SIG-M5 (cell line): ENCODE results near the gene GATD1.

Experiments used
- DNase-seq: peaks from one replicate; lab custom pipeline; 2025; lab: John Stamatoyannopoulos, UW

Gene GATD1

GRCh38 chr11:812390-812789, 35.1 kb upstream of the GATD1 start:
- DNase-seq, result no peak

DNA sequence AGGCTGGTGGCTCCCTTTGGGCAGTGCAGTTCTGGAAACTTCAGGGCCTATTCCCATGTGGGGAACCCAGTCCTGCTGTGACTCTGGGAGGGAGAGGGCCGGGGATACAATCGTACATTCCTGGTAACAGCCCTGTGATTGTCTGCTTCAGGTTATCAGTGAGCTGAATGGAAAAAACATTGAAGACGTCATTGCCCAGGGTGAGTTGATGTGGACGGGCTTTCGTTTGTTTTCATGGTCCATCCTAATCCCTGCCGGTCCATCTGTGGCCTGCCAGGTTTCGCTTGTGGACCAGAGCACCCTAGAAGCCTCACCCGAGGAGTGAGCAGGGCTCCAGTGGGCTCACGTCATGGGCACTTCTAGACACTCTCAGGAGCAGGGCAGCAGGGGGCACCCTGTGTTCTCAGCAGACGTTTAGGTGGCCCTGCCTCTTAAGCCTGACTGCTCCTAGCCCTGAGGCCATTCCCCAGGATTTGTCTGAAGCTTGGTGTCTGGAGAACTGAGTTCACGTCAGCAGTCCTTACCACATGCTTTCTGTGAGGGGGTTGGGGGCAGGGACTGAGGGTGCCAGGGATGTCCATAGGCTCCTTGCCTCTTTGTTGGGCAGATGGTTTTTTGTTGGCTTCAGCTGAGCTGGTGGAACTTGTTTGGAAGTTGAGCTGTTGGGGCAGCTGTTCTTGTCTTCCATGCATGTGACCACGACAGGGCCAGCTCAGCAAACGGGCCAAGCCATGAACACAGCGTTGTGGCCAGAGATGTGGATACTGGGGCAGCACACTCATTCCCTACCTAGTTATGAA, 34.4 kb upstream of the GATD1 start:
- DNase-seq, result no peak

DNA sequence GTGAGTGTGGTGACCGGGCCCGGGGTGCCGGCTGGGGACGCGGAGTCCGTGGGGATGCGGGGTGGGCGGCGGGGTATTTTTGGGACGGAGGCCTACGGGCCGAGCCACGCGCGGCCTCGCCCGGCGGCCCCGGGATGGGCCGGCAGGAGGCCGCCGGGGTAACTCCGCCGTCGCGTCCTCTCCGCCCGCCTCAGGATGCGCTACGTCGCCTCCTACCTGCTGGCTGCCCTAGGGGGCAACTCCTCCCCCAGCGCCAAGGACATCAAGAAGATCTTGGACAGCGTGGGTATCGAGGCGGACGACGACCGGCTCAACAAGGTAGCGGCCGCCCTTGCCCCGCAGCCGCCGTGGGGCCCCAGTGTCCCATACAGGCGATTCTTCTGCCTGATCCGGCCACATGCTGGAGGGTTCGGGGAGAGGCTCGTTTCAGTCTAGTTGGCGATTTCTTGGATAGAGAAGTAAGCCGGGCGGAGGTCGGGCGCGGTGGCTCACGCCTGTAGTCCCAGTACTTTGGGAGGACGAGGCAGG, 32.8 kb upstream of the GATD1 start:
- DNase-seq, result no peak

- DNase-seq, result peak; percentile 67
Observed at GRCh38 chr11:809287-810039, 32.2 kb upstream of the GATD1 start, which contains the start of gene RPLP2. RPLP2 (plus strand) TSS chr11:809967; CDS start chr11:810235, 268 bp downstream.

DNA sequence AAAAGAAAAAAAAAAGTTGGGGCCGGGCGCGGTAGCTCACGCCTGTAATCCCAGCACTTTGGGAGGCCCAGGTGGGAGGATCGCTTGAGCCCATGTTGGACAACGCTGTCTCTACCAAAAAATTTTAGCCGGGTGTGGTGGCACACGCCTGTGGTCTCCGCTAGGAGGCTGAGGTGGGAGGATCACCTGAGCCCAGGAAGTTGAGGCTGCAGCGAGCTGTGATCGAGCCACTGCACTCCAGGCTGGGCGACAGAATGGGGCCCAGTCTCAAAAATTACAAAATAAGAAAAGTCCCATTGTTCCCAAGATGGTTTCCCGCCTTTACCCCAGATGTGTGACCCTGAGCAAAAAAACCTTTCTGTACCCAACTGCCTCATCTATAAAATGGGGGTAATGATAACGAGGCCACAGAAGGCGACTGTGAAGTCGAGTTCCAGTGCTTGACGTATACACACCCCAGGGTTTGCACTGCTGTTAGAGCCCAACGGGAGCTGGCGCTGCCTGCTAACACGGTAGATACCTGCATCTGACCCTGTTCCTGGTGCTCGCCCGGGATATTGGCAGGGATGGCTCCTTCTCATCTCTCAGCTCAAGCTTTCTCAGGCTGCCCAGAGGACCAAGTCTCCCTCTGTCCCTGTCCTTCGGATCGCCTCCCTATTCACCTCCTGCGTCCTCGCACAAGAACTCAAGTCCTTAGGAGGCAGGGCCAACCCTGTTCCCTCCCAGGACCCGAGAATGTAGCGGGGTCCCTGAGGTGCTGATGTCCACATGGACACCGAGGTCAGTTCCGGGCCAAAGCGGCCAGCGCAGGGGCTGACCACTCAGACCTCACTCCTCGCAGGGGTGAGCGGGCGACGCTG, 31.4 kb upstream of the GATD1 start:
- no peak for DNase-seq

DNA sequence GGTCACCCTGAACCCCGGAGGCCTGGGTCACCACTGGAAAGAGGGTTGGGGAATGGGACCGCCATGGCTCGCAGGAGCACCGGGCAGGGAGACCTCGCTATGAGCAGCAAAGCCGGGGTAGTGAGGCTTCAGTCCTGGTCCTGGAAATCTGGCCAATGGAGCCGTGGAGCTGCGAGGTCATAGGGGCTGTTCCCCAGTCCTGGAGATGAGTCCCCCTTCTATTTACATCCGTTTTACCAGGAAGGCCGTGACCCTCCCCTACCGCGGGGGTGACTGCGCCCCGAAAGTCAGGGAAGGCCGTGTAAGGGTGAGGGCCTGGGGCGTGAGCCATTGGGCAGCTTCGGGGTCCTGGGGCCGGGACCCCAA, 27.3 kb upstream of the GATD1 start:
- no peak for DNase-seq

DNA sequence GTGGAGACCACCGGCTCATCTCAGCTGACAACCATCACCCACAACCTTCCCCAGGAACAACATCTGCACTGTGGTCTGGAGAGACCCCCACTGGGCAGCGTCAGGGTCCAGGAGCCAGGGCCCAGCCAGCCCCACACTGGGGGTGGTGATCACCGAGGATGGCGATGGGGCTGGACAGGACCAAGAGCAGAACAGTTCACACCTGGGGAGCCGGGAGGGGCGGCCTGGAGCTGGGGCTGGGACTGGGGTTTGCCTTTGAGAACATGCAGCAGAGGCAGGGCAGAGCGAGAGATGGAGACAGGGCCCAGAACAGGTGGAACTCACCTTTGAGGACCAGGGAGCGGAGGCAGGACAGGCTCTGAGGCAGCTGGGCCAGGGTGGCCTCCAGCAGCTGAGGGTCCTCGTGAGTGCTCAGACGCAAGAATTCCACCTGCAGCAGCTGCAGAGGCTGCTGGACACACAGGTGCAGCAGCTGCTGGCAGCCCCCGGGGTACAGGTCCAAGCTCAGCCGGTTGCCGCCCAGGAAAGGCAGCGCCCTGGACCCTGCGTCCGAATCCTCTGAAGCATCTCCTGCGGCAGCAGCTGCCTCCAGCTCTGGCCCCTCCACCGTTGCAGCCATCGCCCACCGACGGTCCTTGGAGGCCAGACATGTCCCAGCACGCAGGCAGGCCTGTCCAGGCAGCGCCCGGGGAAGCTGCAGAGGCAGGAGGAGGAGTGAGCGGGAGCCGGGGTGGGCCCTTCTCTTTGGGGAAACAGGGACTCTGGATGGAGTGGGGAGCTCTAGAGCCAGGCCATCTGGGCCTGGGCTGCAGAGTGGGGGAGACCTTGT, 26.7 kb upstream of the GATD1 start:
- no peak for DNase-seq

DNA sequence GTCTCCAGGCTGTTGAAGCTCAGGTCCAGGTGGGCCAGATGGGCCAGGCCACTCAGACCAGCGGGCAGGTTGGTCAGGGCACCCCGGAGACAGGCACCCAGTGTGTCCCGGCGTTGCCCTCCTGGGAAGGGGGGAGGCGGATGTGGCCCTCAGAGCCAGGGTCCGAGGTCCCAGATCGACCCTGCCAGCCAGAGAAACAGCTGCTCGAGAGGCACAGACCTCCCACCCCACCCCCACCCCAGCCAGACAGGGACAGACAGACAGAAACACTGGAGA, 26.1 kb upstream of the GATD1 start:
- no peak for DNase-seq

DNA sequence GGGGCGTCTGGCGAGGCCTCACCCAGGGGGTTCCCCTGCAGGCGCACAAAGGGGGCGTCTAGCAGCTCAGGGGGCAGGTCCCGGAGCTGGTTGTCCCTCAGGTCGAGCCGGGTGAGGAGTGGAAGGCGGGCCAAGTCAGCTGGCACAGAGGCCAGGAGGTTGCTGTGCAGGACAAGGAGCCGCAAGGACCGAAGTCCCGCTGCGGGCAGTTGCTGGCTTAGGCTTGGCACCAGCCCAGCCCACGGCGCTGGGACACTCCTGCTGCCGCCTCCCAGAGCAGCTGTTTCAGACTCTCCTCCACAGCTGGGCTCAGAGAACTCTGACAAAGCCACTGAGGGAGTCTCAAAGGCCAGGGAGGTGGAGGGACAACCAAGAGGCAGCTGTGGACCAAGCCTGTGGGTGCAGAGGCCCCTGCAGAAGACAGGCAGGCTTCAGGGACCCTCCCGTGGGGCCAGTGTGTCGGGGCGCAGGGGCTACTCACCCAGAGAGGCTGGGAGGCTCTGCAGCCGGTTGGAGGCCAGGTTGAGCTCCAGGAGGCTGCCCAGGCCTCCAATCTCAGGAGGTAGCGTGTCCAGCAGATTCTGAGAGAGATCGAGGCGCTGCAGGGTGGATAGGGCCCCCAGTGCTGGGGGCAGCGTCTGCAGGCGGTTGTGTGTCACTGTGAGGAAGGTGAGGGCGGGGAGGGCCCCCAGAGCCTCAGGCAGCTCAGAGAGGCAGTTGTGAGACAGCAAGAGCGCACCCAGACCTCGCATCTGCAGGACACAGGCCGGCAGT, 25.6 kb upstream of the GATD1 start:
- no peak for DNase-seq

DNA sequence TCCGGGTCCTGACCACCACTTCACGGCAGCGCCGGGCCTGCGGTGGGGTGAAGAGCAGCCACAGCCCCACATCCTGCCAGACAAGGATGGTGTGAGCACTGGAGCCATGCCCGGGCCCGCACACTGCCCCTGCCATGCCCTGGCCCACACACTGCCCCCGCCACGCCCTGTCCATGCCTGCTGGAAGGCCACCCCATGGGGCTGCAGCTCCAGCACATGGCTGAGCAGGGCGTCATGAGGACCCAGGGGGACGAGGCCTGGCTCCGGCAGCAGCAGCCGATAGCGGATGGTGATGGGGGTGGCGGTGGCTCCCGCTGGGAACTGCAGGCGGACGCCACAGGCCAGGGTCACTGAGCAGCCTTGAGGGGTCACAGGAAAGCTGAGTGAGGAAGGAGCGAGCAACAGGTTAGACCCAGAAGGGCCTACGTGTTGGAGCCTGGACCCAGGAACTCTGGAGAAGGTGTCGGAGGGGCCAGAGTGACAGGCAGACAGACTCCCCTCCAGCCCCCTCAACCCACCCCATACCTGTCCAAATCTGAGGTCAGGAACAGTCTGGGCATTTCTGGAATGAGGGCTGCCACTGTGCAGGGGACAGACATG, 24.8 kb upstream of the GATD1 start:
- DNase-seq, result no peak

DNA sequence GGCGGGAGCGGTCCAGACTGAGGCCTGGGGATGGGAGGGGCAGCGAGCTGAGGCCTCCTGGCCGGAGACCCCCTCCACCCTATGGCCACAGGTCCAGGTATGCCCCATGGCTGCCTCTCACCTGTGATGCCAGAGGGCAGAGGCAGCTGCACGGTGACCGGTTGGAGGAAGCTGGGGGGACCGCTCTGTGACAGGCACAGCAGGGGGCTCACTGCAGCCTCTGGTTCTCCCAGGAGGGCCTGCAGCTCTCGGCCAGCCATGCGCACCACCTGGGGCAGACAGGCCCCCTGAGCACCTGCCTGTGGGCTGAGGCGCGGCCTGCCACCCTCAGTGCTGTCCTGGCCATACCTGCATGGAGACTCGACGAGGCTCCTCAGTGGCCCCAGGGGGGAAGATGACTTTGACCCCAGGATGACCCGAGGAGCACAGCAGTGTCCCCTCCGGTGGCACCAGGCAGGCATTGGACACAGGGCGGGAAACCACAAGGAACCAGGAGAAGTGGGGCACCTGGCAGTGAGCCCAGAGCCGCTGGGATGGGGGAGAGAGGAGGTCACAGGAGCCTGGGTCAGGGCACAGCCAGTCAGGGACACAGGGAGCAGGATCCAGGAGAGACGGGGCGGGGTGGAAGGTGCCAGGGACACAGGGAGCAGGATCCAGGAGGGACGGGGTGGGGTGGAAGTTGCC, 24.0 kb upstream of the GATD1 start:
- no peak for DNase-seq

GRCh38 chr11:800473-800872, 23.2 kb upstream of the GATD1 start:
- no peak for DNase-seq

DNA sequence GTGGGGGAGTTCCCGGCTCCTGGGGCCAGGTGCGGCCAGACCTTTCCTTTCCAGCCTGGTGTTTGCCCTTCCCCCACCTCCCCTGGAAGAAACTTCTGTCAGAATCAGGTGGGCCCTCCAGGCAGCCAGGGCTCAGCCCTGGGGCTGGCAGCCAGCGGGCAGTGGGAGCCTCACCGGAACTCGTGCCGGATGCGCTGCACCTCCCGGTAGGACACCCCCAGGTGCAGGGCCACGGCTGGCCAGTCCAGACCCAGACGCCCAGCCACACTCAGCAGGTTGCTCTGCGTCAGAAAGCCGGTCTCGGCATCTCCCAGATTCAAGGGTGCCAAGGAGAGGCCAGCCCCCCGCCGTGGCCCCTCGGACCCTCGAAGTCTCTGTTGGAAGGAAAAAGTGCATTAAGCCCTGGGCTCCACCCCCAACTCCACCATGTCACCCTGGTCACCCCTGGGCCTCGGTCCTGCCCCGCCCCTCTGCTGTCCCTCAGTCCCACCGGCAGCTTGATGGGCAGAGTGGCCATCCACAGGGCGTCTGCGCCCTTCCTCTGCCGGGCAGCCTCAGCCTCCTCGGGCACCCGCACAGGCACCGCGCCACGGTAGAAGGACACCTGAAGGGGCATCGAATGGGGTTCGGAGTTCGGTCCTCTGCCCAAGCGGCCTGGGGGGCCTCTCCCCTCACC, 22.5 kb upstream of the GATD1 start:
- DNase-seq, result no peak

DNA sequence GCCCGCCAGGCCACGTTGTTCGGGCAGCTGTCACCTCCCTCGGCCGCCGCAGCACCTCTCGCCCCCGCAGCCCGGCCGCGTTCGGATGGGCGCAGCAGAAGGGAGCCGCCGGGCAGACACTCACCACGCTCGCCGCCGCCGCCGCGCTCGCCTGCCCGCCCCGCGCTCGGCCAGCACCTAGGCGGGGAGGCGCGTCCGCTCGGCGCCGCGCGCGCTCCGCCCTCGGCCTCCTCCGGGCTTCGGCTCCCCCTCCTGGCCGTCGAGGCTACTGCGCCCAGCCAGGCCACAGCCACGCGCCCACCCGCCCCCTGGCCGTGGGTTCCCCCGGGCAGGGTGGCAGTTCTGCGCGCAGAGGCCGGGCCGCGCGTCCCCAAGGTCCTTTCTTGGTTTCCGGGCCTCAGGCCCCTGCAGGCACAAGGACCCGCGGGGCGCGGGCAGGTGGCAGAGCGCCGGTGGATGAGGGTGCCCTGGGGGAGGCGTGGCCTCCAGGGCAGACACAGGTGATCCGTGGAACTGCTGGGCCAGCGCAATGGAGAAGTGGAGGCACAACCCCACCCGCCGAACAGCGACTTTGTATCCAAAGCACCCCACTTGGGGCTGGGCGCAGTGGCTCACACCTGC, 20.9 kb upstream of the GATD1 start, which contains the start of gene SLC25A22:
Gene SLC25A22, minus strand, starts transcription at position 189 of the 621 bp plus-strand sequence. CDS start 3,275 bp downstream, outside the sequence.
- no peak for DNase-seq

DNA sequence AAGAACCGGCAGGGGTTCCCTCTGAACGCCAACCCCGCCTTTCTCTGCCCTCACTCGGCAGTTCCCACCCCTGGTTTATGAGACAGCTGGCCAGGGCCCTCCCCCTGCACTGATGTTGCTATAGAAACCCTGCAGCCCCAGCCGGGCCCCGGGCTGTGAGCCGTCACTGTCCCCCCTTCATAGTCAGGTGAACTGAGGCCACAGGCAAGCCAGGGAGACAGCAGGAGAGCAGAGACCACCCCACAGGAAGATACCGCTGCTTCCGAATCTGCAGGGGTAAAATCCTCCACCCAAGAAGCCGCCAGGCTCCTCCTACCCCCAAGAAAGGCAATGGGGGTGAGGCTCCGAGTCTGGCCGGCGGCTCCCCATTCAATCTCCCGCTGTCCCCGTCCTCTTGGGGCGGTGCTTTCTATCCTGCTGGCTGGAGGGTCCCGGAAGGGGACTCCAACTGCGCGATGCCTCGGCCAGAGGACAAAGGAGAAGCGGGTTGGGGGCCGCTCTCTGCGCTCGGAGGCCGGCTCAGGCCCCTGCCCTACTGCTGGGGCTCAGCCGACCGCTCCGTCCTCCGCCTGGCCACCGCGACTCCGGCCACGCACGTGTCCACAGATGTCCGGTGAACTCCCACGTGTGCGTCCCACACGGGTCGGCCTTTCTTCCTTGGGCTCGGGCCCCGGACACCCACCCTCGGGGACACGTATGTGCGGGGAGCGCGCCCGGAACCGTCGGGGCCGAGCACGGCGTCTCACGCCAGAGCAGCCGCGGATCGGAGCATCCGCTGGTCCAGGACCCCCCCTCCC, 20.2 kb upstream of the GATD1 start:
- DNase-seq, result peak; percentile 67

DNA sequence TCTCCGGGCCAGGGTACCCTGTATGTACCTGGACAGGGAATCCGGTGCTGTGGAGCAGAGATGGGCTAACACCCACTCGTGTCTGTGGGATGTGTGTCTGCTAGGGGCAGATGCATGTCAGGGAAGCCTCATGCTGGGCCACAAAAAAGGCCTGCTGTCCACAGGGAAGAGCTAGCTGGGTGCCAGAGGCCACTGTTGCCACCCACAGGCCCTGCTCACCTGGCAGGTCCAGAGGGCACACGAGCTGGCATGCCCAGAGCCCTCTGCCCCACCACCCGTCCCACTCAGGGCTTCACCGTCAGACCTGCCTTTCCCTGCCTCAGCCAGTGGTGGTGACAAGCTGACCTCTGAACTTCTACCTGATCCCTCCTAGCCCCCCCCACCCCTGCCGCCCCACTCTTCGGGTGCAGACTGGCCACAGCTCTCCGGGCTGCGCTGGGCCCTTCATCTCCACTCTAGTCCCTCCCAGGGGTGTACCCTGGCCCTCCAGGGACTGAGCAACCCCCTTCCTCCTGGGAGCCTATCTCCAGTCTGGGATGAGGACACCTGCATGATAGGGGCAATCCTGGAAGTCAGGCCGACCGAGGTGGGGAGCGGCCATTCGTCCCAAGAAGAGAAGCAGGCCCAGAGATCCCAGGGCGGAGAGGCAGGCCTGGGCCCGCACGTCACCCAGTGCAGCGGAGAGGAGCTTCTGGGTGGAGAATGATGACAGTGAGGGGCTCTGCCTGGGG, 19.4 kb upstream of the GATD1 start:
- DNase-seq, result no peak
